Right atrium auricular region (tissue), 2 donors: ENCODE results near the gene AQP2. TPM values are rescaled to one million over a fixed set of nuclear protein-coding genes. Genes with fewer than 3 reads are reported as not detected.

Experiments
- total RNA-seq, 2 donors: library from RNA; depleted of rRNA; stranded (reverse); fragments of >200 nt; gene quantifications; one replicate each; pipeline ENCODE4 v1.1.0, GENCODE V29; 2016

The AQP2 gene
- total RNA-seq, 2 donors from 2014 or later, result 0.83 TPM; not detected in 1

Other genes with a start within 250 kb of the AQP2 start
- gene FMNL3, start 243.3 kb upstream of the AQP2 start, total RNA-seq, result 10 to 100 TPM in 1 of 2 donors, 1 to 10 TPM in 1; 9.0 to 19.7 TPM
- 100 to 1,000 TPM; 196 to 248 TPM for gene TMBIM6, start 209.2 kb upstream of the AQP2 start, total RNA-seq
- gene NCKAP5L, start 122.3 kb upstream of the AQP2 start, total RNA-seq, result 10 to 100 TPM; 18.6 to 18.7 TPM
- gene BCDIN3D, start 107.6 kb upstream of the AQP2 start, total RNA-seq, result 1 to 10 TPM; 1.8 to 2.0 TPM
- 1 to 10 TPM; 4.6 to 9.8 TPM for gene FAIM2, start 46.8 kb upstream of the AQP2 start, total RNA-seq
- gene AQP5, start 11.1 kb downstream of the AQP2 start, total RNA-seq, result 1 to 10 TPM in 1 of 2 donors, not detected in 1; 2.1 TPM
- gene AQP6, start 22.2 kb downstream of the AQP2 start, total RNA-seq, result under 1 TPM in 1 of 2 donors, not detected in 1; 0.08 TPM
- 1 to 10 TPM; 2.6 to 3.3 TPM for gene RACGAP1, start 74.8 kb downstream of the AQP2 start, total RNA-seq
- 1 to 10 TPM in 1 of 2 donors, under 1 TPM in 1; 0.24 to 1.4 TPM for gene ASIC1, start 106.9 kb downstream of the AQP2 start, total RNA-seq
- 10 to 100 TPM; 29.6 to 35.5 TPM for gene SMARCD1, start 134.6 kb downstream of the AQP2 start, total RNA-seq
- 10 to 100 TPM in 1 of 2 donors, 1 to 10 TPM in 1; 8.8 to 38.7 TPM for gene GPD1, start 153.3 kb downstream of the AQP2 start, total RNA-seq
- 100 to 1,000 TPM; 139 to 181 TPM for gene COX14, start 161.5 kb downstream of the AQP2 start, total RNA-seq
- gene CERS5, start 216.6 kb downstream of the AQP2 start, total RNA-seq, result 10 to 100 TPM in 1 of 2 donors, 1 to 10 TPM in 1; 6.7 to 11.2 TPM